Ovary (tissue), 3 donors: ENCODE results near the gene CCDC78.

Source experiments
- POLR2A ChIP-seq: fragments of 450-650 bp; IDR thresholded peaks from one replicate; pipeline ENCODE4 v1.6.1; 2017; ENCODE audit warnings: antibody characterized with exemption, mild to moderate bottlenecking, moderate library complexity
- TF ChIP-seq, protein P1 (sequence below), 3 donors: fragments of 450-650 bp in 2 of 3; fragments of 200-600 bp in 1 of 3; IDR thresholded peaks; one replicate each; pipeline versions ENCODE4 v1.5.1 to v1.8.0; 2016 to 2022; ENCODE audit warnings: antibody characterized with exemption in 3 of 3, mild to moderate bottlenecking in 1 of 3
- donor health status: DM: no; HTN: no; CAD: no.

- TF ChIP-seq, protein P1, sequence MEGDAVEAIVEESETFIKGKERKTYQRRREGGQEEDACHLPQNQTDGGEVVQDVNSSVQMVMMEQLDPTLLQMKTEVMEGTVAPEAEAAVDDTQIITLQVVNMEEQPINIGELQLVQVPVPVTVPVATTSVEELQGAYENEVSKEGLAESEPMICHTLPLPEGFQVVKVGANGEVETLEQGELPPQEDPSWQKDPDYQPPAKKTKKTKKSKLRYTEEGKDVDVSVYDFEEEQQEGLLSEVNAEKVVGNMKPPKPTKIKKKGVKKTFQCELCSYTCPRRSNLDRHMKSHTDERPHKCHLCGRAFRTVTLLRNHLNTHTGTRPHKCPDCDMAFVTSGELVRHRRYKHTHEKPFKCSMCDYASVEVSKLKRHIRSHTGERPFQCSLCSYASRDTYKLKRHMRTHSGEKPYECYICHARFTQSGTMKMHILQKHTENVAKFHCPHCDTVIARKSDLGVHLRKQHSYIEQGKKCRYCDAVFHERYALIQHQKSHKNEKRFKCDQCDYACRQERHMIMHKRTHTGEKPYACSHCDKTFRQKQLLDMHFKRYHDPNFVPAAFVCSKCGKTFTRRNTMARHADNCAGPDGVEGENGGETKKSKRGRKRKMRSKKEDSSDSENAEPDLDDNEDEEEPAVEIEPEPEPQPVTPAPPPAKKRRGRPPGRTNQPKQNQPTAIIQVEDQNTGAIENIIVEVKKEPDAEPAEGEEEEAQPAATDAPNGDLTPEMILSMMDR (IDR thresholded peaks at IDR 0.05), result no peak
- no peak for TF ChIP-seq POLR2A
Measured at GRCh38 chr16:724188-725040, 1.8 kb downstream of the CCDC78 start.
